G401.6 (cell line): ENCODE data around the gene BNC1.

Experiments used
- FAIRE-seq: peaks from 2 replicates; lab custom pipeline; 2012; peaks lifted over from hg19 to GRCh38; lab: Jason Lieb, UNC

Gene BNC1, protein sequence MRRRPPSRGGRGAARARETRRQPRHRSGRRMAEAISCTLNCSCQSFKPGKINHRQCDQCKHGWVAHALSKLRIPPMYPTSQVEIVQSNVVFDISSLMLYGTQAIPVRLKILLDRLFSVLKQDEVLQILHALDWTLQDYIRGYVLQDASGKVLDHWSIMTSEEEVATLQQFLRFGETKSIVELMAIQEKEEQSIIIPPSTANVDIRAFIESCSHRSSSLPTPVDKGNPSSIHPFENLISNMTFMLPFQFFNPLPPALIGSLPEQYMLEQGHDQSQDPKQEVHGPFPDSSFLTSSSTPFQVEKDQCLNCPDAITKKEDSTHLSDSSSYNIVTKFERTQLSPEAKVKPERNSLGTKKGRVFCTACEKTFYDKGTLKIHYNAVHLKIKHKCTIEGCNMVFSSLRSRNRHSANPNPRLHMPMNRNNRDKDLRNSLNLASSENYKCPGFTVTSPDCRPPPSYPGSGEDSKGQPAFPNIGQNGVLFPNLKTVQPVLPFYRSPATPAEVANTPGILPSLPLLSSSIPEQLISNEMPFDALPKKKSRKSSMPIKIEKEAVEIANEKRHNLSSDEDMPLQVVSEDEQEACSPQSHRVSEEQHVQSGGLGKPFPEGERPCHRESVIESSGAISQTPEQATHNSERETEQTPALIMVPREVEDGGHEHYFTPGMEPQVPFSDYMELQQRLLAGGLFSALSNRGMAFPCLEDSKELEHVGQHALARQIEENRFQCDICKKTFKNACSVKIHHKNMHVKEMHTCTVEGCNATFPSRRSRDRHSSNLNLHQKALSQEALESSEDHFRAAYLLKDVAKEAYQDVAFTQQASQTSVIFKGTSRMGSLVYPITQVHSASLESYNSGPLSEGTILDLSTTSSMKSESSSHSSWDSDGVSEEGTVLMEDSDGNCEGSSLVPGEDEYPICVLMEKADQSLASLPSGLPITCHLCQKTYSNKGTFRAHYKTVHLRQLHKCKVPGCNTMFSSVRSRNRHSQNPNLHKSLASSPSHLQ

DNA sequence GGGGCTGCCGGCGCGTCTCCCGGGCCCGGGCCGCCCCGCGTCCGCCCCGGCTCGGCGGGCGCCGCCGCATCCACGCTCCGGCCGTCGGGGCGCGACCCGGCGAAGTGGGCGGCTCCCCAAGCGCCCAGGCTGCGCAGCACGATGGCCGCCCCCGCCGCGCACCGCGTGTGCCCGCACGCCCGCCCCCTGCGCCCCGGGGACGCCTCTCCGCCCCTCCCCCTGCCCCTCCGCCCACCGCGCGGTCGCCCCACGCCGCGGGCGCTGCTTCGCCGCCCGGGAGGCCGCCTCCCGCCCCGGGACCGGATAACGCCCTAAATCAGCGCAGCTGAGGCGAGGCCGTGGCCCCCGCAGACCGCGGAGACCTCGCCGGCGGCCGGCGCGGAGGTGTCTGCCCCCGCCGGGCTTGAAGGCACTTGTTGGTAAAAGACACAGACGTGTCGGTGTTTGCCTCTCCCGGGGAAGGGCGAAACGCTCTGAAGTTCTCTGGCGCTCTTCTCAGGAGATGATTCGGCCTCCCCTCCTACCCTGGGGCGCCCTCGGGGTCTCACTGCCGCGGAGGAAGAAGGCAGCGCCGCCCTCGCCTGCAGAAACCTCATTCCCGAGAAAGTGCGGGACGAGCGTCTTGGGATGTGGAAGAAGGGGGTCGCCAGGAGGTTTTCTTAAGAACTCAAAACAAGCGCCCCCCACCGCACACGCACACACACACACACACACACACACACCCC is at the start of gene BNC1:
Gene BNC1, minus strand, starts transcription at position 106 of the 725 bp plus-strand sequence. Its CDS starts 36 bp downstream, at position 70.
- no peak for FAIRE-seq

DNA sequence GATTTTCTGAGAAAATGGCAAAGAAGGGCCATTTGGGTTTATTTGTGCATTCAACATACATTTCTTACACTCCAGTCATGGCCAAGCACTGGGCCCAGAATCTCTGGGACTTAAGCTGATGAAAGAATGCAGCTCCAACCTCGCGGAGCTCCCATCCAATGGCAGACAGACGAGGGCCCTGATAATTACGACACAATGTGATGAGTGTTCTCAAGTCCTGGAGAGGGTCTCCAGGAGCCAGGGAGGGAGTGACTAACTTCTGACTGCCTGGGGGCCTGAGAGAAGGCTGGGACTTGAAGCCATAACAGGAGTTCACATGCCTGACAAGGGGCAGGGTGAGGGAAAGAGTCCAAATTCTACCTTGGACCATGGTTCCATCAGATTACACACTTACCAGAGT is 42.6 kb upstream of the BNC1 start:
- FAIRE-seq, result no peak

DNA sequence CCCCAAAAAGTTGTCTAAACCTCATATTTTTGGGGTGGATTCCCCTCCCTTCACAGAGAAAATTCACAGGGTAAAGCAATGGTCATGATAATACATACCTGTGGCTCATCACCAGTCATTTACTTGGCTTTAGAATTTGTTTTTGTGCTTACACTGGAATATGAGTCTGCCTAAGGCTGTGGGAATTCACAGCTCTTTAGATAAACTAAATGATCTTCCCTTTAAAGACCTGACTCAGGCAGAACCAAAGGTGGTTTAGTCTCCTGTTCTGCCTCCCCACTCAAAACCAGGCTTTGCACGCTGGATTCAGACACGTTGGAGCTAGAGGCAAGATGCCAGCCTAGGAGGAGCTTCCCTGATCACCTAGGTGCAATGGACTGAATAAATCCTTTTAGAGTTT is 40.3 kb upstream of the BNC1 start:
- no peak for FAIRE-seq

DNA sequence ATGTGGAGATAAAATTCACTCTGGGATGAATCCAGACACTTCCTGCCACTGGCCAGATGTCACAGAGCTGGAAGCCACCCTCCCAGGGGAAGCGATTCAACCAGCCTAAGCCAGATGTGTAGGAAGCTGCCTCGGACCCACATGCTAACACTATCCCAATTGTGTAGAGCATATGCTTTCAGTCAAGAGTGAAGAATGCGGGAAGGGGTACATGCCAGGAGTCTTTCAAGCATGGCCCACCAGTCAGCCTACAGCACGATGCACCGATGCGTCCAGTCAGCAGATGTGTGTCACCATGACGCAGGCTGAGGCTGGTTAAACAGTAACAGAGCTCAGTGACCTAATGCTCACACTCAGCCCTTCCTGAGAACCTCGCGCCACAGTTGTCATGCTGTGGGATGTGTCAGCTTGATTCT is 38.8 kb upstream of the BNC1 start:
- FAIRE-seq, result no peak

DNA sequence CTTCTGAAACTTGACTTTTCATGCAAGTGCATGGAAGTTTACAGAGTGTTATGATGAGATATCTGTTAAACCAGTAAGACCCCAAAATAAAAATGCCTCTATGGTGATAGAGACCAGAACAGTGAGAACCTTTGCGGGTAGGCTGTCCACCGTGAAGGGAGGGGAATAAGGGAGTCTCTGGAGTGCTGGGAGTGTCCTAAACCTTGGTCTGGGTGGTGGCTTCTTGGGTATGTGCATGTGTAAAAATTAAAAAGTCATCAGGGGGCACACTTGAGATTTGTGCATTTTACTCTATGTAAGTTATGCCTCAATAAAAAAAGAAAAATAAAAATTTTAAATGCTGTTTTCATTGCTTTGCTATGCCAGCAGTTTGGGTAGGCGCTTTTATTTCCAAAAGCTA is 38.2 kb upstream of the BNC1 start:
- FAIRE-seq, result no peak

DNA sequence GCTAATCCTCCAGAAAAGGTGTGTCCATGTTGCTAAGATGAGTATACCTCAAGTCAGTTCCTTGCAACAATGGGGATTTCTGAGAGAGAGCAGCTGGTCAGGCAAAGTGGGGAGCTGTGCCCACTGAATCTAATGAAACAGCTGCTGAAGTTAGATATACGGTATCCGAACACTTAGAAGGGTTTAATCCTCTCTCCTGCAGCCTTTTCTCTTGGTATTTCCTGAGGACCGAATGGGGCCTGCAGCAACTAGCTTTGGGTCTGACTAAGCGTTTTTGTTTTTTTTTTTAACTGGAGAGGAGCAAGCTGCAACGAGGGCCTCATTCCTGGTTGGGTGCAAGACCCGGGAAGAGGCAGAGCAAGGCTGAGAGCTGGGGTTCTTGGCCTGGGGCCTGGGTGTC is 37.6 kb upstream of the BNC1 start:
- no peak for FAIRE-seq

DNA sequence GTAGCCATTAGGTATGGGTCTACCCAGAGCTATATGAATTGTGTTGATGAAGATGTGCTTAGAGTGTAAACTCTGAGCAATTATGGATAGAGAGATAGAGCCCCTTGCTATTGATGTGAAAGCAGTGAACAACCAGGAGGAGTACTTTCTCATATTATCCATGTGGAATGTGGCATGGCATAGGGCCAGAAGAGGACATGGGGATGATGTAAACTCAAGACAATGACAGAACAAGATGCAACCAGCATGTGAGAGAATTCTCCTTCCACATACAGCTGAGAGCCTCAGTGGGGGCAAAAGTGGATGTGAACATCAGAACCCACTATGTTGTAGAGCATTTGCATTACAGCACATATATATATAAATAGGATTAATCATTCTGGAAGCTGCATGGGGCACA is 36.4 kb upstream of the BNC1 start:
- no peak for FAIRE-seq

DNA sequence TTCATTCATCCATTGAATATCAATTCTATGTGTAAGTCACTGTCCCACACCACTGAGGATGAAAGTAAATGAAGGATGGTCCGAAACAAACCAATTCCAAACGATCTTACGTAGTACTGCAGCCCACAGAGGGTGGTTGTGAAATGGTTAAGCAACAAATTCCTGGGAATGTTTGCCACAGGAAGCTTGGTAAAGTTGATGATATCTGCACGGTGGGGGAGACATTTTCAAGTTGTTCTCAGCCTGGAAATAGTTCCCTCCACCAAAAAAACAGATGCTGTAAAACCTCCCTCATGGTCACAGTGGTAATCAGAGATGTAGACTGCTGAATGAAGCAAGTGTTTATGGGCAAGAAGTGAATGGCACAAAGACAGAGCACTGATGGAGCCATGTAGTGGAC is 35.9 kb upstream of the BNC1 start:
- FAIRE-seq, result no peak

DNA sequence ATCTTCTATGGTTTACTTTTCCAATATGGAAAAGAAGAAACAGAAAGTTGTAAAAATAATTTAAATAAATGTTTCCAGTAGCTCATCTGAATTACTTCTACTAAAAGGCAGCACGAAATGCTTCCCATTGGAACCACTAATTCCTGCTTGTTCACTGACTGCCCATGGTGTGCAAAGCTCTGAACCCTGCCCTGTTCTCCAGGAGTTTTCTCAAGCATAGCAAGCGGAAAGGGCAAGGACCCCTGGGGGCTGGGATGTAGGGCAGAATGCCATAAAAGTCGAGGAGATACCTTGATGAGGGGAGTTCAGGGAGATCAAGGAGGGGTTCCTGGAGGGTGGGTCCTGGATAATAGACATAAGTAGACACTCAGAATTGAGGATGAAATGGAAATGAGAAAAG is 35.3 kb upstream of the BNC1 start:
- FAIRE-seq, result no peak

DNA sequence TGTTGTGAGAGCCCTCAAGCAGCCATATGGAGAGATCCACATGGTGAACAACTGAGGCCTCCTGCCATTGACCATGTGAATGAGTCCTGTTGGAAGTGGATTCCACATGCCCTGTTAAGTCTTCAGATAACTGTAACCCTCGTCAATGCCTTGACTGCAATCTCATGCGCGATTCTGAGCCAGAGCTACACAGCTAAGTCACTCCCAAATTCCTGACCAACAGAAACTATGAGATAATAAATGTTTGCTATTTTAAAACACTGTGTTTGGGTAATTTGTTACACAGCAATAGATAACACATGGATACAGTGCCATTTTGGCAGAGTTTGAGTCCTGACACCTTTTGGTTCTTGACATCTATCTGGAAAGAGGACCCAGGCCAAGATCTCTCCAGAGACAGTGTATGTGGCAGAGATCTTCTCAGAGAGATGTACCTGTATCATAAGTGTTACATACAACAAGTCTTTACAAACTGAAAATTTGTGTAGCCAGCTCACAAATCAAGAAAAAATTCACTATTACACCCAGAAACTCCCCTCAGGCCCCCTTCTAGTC is 34.5 kb upstream of the BNC1 start:
- FAIRE-seq, result no peak

DNA sequence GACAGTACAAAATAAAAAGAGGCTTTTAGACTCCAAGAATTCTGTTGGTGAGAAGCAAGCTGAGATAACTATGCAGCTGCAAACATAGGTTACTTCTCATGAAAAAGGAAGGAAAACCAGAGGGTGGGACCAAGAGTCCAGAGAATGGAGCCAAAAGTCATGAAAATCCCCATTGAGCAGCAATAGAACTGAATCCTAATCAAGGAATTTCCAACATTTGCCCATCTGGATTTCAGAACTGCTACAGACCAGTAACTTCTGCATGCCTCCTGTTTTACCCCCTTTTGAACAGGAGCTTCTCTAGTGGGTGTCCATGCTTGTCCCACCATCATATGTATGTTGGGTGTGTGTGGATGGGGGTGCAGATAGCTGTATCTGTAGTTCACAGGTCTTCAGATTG is 33.6 kb upstream of the BNC1 start:
- no peak for FAIRE-seq

DNA sequence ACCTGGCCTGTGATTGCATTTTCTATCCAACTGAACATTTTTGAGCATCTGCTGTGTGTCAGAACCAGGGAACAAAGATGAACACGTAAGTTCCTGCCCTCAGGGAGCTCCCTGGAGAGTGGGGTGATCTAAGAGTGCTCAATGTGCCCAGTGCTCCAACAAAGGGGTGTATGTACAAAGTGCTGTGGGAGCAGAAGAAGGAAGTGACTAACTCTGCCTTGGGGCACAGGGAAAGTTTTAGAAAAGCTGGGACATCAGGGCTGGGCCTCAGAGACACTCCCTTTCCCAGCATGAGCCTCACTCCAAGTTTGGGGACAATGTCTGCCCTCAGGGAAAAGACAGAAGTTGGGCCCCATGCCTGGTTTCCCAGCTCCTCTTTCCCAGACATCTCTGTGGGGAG is 27.6 kb upstream of the BNC1 start:
- no peak for FAIRE-seq

DNA sequence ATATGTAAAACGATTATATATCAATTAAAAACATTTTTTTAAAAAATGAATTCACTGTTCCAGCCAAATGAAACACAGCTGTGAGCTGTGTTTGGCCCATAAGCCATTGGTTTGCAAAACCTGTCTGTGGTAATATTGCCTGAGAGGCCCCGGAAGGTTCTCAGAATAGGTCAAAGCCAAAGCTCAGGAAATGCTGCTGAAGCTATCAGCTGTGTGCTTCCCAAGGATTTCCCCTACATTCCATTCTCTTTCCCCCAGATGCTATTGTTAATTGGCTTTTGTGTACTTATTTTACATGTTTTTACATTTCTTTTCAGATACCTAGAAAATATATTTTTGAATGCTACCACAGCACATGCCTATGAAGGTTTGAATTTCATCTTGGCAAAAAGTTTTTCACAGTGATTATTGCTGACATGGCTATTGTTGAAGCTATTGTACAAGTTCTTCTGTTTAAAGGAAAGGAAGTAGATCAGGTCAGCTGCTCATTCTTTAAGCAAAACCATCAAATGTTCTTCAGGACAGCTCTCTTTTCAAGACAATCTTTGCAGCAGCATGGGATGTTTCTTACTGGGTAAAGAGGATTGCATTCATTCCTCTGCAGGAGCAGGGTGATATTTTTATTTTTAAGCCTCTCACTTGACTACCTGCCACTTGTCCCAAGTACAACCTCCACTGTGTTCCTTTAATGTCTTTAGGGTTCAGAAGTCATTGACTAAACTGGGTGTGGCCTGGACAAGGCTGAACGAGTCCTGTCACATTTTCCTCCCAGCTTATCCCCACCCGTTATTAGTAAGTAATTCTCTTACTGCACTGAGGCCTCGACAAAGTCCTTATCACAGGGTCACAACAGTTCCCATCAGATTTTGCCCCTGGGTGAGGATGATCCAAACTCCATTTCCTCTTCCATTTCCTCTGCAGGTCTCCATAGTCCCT is 26.3 kb upstream of the BNC1 start:
- FAIRE-seq, result no peak

DNA sequence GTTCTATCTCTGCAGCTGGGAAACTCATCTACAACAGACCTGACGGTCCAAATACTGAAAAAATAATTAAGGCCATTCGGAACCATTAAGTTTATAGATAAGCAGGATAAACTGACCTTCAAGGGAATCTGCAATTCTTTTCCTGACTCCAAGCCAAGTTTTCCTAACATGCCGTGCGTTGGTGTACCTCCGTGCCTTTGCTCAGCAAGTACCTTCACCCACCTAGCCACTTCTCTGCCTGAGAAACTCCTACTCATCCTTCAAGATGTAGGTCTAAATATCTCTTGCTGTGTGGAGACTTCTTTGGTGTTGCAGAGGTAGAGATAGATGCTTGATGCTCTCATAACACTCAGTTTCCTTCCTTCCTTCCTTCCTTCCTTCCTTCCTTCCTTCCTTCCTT is 24.2 kb upstream of the BNC1 start:
- no peak for FAIRE-seq

DNA sequence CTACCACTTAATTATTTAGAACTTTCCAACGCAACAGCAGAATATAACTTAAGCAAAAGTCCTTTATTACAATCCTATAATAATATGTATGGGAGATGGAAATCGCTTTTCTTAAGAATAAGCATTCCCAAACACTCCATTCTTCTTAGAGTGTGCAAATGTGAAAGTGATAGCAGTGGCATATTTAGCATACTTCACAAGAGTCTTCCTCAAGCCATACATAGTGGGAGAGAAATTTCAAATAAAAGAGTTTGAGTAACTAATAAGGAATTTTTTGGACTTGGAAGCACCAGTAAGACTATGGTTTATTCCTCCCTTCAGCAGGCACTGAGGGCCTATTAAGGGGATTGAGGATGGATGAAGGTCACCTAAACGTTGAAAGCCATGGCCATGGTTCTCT is 22.1 kb upstream of the BNC1 start:
- no peak for FAIRE-seq

DNA sequence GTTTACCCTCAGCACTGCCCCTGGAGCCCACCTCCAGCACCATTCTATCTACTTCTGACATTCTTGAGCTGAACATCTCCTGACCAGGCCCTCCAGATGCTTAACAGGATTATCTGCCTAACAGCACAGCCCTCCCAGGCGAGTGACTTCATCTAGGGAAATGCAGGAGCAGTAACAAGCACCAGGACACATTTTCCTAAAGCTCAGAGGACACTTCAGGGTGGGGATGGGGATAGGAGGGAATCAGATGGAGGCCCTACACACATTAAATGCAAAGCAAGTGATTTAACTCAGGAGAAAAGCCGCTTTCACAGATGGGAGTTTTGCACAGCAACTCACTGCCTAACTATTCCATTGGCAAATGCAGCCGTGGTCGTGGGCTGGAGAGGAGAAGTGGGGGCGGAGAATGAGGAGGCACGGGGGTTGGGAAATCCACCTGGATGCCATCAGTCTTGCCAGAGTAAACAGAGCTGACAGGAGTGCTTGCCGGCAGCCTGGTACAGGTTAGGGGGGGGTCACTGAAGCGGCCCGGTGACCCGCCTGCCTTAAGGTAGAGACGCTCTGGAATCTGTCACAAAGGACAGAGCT is 21.3 kb upstream of the BNC1 start:
- FAIRE-seq, result no peak

DNA sequence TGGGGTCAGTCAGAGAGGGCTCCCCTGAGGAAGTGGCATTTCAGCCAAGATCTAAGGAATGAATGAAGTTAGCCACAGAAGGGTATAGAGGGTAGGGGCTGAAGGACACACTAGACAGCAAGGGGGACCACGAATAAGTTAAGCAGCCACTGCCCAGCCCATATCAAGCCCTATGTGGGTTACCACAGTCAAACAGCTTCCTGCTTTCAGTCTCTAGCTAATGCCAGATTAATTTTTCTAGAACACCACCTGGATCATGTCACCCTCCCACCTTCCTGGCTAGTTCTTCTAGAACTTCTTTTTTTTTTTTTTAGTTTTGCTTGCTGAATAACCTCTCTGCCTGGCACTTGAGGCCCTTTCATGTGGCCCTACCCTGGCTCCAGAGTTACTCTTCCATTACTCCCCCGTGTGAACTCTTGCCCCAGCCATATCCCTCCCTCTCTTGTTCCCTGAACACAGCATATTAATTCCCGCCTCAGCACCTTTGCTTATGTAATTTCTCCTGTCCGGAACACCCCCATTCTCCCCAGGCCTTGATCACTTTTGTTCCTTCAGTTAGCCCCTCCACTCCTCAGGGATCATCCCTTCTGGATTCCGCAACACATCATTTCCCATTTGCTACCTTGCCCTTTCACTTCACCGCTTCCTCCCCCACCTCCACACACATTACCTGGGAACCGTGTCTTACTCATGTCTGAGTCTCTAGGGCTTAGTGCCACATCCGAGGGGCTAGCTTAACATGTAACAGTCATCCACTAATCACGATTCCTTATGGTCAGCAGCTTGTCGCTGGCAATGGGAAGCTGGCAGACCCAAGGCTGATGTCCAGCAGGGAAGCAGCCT is 20.6 kb upstream of the BNC1 start:
- FAIRE-seq, result no peak

DNA sequence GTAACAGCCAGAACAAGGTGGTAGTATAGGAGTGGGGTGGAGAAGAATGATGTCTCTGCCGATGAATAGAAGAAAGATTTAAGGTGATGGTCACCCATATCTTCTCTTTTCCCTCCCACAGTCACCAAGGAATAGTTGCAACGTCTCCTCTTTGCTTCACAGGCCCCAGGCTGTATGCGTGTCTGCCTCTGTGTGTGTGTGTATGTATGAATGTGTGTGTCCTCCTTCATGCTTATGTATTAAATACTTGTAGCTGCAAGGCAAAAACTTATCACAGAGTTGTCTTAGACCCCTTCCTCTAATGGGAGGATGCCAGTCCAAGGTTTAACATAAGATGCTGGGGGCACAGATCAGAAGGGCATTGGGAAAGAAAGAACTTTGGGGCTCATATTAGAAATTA is 19.1 kb upstream of the BNC1 start:
- FAIRE-seq, result no peak

DNA sequence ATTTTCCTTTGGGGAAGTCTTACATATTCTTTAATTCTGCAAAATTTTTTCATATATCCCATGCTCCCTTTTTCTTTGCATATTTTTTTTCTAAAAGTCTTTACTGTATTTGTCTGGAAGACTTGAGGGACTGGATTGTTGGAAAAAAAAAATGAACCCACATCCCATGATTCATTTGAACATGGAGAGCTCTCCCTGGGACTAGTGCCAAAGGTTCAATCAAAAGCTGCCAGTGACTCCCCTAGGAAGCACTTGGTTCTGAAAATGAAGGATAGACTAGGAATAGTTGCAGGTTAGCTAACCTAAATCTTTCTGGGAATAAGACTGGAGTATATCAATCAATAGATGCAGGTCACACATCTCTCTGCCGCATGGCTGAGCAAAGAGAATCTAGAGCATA is 16.4 kb upstream of the BNC1 start:
- no peak for FAIRE-seq

DNA sequence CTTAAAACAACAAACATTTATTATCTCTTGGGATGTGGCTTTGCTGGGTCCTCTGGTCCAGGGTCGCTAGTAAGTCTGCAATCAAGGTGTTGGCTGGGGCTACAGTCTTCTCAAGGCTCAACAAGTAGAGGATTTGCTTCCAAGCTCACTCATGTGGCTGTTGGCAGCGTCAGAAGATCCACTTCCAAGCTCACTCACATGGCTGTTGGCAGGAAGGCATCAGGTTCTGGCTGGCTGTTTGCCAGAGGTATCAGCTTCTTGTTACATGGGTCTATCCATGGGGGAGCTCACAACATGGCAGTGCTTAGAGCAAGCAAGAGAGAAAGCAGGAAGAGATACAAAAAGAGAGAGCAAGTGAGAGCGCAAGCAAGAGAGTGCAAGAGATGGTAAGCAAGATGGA is 15.0 kb upstream of the BNC1 start:
- FAIRE-seq, result no peak
